Dermis blood vessel endothelial cell (primary cell): ENCODE results near the gene KXD1. TPM values are rescaled to one million over a fixed set of nuclear protein-coding genes. Genes with fewer than 3 reads are reported as not detected.
A peak's percentile ranks its signal among the peaks of the same experiment; 100 is the strongest.
"Not testable (repeated sequence)": the region's sequence is repeated elsewhere in the genome, so short reads cannot be mapped to it uniquely, and the experiment has no call there.

Source experiments
- DNase-seq: peaks from one replicate; pipeline ENCODE4 v3.0.0; 2010
- total RNA-seq: library from RNA; depleted of rRNA; stranded (reverse); fragments of >200 nt; gene quantifications from 2 replicates; pipeline ENCODE4 v1.2.3, GENCODE V29; 2014

KXD1 gene
- total RNA-seq, result 58.0 and 91.2 TPM in 2 replicates

DNA sequence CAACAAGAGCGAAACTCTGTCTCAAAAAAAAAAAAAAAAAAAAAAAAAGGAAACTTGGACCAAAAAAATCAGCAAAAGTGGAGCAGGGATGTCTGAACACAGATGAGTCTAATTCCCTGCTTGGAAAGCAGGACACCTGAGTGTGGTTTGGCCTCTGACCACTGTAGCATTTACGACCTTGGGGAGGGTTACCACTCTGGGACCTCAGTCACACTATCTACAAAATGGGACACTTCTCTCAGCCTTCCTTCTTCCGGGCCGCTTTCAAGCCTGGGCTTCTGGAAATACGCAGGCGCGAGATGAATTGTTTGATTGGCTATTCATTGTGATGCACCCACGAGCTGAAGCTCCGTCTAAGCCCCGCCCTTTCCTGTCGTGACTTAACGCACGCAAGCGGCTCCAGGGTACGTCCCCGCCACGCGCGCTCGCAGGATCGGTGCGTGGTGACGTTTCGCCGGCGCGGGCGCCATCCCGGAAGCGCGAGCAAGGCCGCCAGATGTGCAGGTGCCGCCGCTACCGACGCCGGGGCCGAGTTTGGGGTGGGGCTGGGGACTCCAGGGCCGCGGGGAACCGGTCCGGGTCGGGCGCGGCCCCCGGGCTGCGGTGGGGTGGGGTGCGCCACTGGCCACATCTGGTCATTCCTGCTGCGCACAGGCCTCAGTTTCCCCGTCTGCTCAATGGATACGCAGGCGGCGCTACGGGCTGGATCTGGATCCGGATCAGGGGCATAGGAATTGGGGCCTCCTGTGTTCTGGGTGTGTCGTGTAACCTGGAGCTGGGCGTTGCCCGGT lies at the start of gene KXD1:
Gene KXD1, plus strand, starts transcription at position 460 of the 791 bp plus-strand sequence. CDS start 4,187 bp downstream, outside the sequence.
- peak; percentile 100 for DNase-seq

GRCh38 chr19:18508585-18508984 lies 49.1 kb upstream of the KXD1 start:
- DNase-seq, result no peak

DNA sequence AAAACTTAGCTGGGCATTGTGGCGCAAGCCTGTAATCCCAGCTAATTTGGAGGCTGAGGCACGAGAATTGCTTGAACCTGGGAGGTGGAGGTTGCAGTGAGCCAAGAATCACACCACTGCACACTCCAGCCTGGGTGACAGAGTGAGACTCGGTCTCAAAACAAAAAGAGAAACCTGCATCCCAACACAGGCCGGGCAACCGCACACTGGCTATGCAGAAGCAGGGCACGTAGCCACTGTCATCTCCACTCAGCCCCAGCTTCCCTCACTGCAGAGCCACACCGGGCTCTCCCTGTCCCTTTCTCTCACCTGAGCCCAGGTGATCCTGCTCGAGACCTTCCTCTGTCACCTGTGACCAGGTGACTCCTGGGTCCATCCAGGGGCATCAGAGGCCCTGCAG lies 47.5 kb upstream of the KXD1 start:
- no peak for DNase-seq

- DNase-seq, result no peak
These were observed 43.8 kb upstream of the KXD1 start for GRCh38 chr19:18513868-18514267.

DNA sequence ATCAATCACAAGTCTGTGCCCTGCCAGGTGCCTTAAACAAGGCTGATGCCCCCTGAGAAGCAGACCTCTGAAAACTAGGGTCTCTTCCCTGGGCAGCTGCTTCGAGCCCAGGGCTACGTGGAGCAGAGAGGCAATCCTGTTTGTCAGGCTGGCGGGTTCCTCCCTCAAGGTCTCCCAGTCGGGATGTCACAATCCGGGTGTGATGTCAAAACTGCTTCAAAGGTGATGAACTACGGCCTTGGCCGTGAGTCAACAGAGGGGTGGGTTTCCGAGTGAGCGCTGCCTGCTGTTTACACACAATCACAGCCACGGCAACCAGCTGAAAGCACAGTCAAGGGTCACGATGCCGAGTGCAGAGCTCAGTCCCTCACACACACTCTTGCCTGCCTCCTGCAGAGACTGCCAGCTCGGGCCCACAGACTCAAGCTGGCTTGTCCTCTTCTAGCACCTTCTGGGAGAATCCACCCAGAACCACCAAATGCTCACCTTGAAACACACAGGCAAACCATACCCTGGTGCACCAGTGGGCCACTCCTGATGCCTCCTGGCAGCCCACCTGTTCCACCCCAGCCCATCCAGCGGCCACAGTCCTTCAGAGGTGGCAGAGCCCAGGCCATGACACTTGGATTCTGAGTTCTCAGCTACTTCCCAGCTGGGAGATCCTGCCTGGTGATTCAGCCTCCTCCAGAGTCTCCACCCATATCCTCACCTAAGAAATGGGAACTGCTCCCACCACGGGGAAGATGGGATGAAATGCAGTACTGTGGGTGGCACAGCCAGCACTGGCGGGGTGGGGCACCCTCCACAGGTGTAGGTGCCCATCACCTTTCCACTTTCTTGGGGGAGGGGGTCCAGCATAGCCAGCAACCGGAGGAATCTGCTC lies 42.6 kb upstream of the KXD1 start:
- peak; percentile 94 for DNase-seq

- no peak for DNase-seq
These were observed 41.7 kb upstream of the KXD1 start for GRCh38 chr19:18515959-18516358.

DNA sequence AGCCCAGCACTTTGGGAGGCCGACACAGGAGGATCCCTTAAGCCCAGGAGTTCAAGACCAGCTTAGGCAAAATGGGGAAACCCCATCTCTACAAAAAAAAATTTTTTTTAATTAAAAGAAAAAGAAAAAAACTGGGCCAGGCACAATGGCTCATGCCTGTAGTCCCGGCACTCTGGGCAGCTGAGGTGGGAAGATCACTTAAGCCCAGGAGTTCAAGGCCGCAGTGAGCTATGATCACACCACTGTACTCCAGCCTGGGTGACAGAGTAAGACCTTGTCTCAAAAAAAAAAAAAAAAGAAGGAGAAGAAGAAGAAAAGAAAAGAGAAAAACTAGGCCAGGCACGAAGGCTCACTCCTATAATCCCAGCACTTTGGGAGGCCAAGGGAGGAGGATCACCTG lies 40.1 kb upstream of the KXD1 start:
- no peak for DNase-seq

GRCh38 chr19:18518639-18519038 lies 39.0 kb upstream of the KXD1 start:
- no peak for DNase-seq

GRCh38 chr19:18519962-18520847 lies 37.5 kb upstream of the KXD1 start:
- peak; percentile 84 for DNase-seq

DNA sequence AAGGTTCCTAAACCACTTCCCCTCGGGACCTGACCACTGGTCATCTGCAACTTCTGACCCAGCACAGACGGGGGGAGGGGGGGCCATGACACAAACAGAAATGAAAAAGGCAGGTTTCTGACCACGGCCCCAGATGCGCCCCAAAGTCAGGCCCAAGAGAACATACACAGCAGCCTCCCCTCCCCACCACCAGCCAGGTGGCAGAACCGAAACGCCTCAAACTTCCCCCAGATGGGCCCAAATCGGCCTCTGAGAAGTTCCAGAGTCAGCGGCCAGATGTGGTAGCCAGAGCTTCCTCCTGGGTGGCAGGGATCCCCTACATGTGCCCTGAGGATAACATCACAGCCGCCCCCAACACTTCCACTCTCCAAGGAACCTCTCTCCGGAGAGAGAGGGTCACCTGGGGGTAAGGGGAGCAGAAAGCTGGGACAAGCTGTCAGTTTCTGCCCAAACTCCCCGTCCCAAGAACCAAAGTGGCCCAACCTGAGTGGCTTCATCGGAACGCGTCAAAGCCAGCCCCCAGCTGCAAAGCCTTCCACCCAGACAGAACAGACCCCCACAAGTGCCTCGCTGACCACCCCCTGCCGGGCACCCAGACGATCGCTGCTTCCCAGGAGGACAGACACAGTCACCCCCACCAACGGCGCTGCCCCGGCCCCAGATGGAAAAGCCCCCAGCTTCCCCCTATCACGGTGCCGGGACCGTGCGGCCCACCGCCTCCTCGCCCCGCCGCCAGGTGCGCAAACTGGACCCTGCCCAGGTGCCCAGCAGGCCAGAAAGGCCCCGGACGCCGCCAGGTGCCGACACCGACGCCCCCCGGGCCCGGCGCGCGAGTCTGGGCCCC lies 36.6 kb upstream of the KXD1 start:
- peak; percentile 33 for DNase-seq

GRCh38 chr19:18521692-18522123 lies 36.0 kb upstream of the KXD1 start, which contains the start of gene ELL:
TSS of gene ELL (minus strand) at chr19:18522070. CDS start at chr19:18522055, 15 bp downstream.
- no peak for DNase-seq

GRCh38 chr19:18522124-18522861 lies 35.4 kb upstream of the KXD1 start:
- DNase-seq, result peak; percentile 100

- not testable (repeated sequence) for DNase-seq
These were observed 34.7 kb upstream of the KXD1 start for GRCh38 chr19:18522862-18523440.

GRCh38 chr19:18523841-18524240 lies 33.8 kb upstream of the KXD1 start:
- DNase-seq, result no peak

- DNase-seq, result no peak
These were observed 31.4 kb upstream of the KXD1 start for GRCh38 chr19:18526316-18526715.

DNA sequence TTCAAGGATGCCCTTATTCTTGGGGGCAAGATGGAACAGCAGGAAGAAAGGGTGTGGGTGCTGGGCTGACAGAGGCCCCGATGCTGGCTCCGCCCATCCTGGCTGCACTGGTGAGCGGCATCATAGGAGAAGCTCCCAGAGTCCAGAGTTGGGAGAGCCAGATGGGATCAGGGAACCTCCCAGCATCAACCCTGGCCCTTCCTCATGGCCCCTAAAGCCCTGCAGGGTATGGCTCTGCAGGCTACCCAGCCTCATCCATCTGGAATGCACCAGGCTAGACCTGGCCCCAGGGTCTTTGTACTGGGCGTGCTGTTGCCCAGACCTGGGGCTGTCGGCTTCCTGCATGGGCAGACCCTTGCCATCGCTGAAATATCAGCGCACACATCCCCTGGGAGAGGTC lies 27.9 kb upstream of the KXD1 start:
- no peak for DNase-seq

DNA sequence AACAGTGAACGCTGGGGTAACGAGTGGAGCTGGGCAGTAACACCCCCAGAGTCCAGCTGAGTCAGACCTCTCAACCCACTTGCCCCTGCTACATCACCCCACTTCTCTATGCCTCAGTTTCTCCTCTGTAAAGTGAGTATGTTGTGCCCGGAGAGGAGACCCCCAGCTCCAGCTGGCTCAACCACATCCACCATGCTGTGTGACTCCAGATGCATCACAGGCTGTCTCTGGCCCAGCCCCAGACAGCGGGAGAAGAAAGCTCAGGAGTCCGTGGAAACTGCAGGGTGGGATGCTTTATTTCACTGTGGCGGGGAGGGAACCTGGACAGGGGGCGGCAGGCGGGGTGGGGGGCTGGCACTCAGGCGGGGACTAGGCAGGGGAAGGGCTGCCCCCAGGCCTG lies 26.2 kb upstream of the KXD1 start:
- no peak for DNase-seq

DNA sequence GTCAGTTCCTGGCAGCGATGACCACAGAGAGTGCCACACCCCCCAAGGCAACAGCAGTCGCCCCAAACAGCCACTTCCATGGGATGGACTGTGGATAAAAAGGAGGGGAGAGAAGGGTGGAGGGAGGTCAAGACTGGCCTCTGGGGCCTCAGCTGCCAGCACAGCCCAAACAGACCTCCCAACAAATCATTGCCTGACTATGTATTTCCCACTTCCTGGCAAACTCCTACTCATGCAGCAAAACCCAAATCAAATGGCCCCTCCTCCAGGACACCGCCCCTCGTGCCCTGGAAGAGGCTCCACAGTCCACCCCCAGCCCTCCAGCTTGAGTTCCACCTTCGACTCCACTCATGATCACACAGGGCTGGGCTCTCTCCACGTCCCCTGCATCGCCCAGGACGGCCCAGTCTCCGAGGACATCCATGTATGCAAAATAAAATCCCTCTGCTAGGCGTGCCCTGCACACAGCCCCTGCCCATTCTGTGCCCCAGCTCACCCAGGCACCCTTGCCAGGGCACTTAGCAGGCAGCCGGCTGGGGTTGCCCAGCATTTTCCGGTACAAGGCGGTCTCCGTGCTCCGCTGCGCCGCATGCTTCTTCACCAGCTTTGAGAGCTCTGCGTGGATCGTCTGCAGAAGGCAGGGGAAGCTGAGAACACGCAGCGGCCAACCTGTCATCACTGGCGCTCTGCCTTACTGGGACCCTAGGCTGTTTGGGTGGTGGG lies 25.3 kb upstream of the KXD1 start:
- DNase-seq, result no peak

- no peak for DNase-seq
These were observed 24.6 kb upstream of the KXD1 start for GRCh38 chr19:18533058-18533457.

- DNase-seq, result no peak
These were observed 21.2 kb upstream of the KXD1 start for GRCh38 chr19:18536475-18536874.
